Raji (cell line): ENCODE results near the gene DNPEP.

Experiments
- POLR2A ChIP-seq: IDR thresholded peaks from 2 replicates; pipeline ENCODE4 v1.6.1; 2011; ENCODE audit warnings: low read depth, low read length, control low read depth; ENCODE audit not compliant: insufficient read depth

Gene DNPEP

DNA sequence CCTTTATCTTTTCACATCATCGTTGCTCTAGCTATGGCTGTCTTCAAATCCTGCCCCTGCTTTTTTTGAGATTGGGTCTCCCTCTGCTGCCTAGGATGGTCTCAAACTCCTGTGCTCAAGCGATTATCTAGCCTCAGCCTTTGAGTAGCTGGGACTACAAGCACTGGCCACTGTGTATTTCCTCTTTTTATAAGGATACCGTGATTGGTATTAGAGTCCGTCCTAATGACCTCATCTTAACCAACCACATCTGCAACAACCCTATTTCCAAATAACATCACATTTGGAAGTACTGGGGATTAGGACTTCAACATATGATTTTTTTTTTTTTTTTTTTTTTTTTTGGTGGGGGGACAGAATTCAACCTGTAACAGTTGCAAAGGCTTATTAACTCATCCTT lies 64.3 kb downstream of the DNPEP start:
- no peak for TF ChIP-seq POLR2A
